Chondrocyte (in vitro differentiated cells): Measurements from ENCODE around the gene NSRP1. TPM values are rescaled to one million over a fixed set of nuclear protein-coding genes. Genes with fewer than 3 reads are reported as not detected.

Experiments
- DNase-seq: peaks from one replicate; pipeline ENCODE4 v3.0.0; 2021; ENCODE audit warnings: mixed read lengths, low spot score
- H3K27ac Mint-ChIP-seq: one replicate; pipeline ENCODE4 v1.8.0; 2021; ENCODE audit warnings: mild to moderate bottlenecking, moderate library complexity, mixed read lengths; ENCODE audit not compliant: unreplicated experiment
- H3K27me3 Mint-ChIP-seq: 2 replicates; pipeline ENCODE4 v1.8.0; 2021; ENCODE audit warnings: low read depth, mixed read lengths
- H3K36me3 Mint-ChIP-seq: 2 replicates; pipeline ENCODE4 v1.8.0; 2021; ENCODE audit warnings: low read depth, mixed read lengths
- H3K4me1 Mint-ChIP-seq: 2 replicates; pipeline ENCODE4 v1.8.0; 2021; ENCODE audit warnings: low read depth, mild to moderate bottlenecking, mixed read lengths
- H3K4me3 Mint-ChIP-seq: one replicate; pipeline ENCODE4 v1.8.0; 2021; ENCODE audit warnings: mild to moderate bottlenecking, moderate library complexity, mixed read lengths; ENCODE audit not compliant: unreplicated experiment
- H3K9me3 Mint-ChIP-seq: 2 replicates; pipeline ENCODE4 v1.8.0; 2021; ENCODE audit warnings: low read depth, mixed read lengths
- total RNA-seq: library from RNA; stranded (reverse); gene quantifications from 3 replicates; pipeline ENCODE4 v1.2.1, GENCODE V29; 2021
- TF ChIP-seq, protein P1 (sequence below): fragments of 200-600 bp; sonication (generic); IDR thresholded peaks from 2 replicates; pipeline ENCODE4 v1.5.0; 2021; ENCODE audit warnings: antibody characterized with exemption, mild to moderate bottlenecking, moderate library complexity

Gene NSRP1
- total RNA-seq, 1 donor from 2014 or later = 19.2 TPM

DNA sequence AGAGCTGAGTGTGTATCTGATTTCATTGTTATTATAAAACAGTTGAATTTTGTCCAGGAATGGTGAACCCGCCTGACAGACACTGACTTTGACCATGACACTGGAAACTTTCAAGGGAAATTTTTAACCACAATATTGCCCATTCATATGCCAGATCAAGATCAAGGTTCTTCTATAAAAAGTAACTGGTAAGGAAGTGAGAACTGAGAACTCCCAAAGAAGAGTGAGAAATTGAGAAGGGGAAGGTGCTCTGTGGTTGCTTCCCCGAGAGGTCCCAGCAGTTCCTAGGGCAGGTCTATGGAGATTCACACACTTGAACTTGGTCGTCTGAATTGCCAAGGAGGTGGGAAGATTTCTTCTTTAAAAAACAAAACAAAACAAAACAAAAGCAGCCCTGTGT lies 91.6 kb downstream of the NSRP1 start:
- Mint-ChIP-seq H3K36me3 (no peaks in the 10 kb centered on the region), H3K9me3 (no peaks in the 10 kb centered on the region), H3K27ac (no peak overlapping the region), H3K27me3 (peaks cover 1% of the 10 kb centered on the region), H3K4me1 (no peaks in the 10 kb centered on the region), H3K4me3 (no peak overlapping the region)
- no peak for DNase-seq
- TF ChIP-seq, protein P1, sequence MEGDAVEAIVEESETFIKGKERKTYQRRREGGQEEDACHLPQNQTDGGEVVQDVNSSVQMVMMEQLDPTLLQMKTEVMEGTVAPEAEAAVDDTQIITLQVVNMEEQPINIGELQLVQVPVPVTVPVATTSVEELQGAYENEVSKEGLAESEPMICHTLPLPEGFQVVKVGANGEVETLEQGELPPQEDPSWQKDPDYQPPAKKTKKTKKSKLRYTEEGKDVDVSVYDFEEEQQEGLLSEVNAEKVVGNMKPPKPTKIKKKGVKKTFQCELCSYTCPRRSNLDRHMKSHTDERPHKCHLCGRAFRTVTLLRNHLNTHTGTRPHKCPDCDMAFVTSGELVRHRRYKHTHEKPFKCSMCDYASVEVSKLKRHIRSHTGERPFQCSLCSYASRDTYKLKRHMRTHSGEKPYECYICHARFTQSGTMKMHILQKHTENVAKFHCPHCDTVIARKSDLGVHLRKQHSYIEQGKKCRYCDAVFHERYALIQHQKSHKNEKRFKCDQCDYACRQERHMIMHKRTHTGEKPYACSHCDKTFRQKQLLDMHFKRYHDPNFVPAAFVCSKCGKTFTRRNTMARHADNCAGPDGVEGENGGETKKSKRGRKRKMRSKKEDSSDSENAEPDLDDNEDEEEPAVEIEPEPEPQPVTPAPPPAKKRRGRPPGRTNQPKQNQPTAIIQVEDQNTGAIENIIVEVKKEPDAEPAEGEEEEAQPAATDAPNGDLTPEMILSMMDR = no peak

GRCh38 chr17:30209930-30210329 lies 93.3 kb downstream of the NSRP1 start:
- Mint-ChIP-seq H3K4me3 (no peak overlapping the region), H3K27ac (no peak overlapping the region), H3K36me3 (no peaks in the 10 kb centered on the region), H3K4me1 (no peaks in the 10 kb centered on the region), H3K9me3 (no peaks in the 10 kb centered on the region), H3K27me3 (peaks cover 1% of the 10 kb centered on the region)
- no peak for DNase-seq
- TF ChIP-seq, protein P1 = no peak

GRCh38 chr17:30210366-30210765 lies 93.8 kb downstream of the NSRP1 start:
- Mint-ChIP-seq H3K9me3 (no peaks in the 10 kb centered on the region), H3K27ac (no peak overlapping the region), H3K4me3 (no peak overlapping the region), H3K27me3 (peaks cover 1% of the 10 kb centered on the region), H3K36me3 (no peaks in the 10 kb centered on the region), H3K4me1 (no peaks in the 10 kb centered on the region)
- TF ChIP-seq, protein P1 = no peak
- no peak for DNase-seq

DNA sequence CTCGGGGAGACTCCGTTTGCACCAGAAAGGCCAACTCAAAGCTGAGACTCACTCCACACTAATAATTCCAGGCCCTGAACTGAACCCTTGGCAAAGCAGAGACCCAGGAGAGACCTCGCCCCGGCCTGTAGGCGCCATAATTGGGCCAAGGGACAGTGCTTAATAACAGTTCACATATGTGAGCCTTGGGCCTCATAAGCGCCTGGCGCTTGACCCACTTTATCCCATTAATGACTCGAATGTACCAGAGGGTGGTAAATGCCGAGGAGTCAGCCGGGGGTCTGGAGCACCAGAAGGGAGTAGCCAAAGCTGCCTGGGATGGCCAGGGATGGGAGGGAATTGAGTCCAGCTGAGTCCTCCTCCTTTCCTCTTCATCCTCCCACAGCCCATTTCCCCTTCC lies 94.3 kb downstream of the NSRP1 start:
- Mint-ChIP-seq H3K27ac (no peak overlapping the region), H3K4me1 (no peaks in the 10 kb centered on the region), H3K9me3 (no peaks in the 10 kb centered on the region), H3K27me3 (peaks cover 1% of the 10 kb centered on the region), H3K4me3 (no peak overlapping the region), H3K36me3 (no peaks in the 10 kb centered on the region)
- no peak for DNase-seq
- TF ChIP-seq, protein P1 = no peak

GRCh38 chr17:30211371-30211770 lies 94.8 kb downstream of the NSRP1 start:
- DNase-seq = no peak
- Mint-ChIP-seq H3K9me3 (no peaks in the 10 kb centered on the region), H3K27me3 (peaks cover 1% of the 10 kb centered on the region), H3K4me3 (no peak overlapping the region), H3K27ac (no peak overlapping the region), H3K4me1 (no peaks in the 10 kb centered on the region), H3K36me3 (no peaks in the 10 kb centered on the region)
- TF ChIP-seq, protein P1 = no peak
